ENCODE measurements around the gene MRPL14. TPM values are rescaled to one million over a fixed set of nuclear protein-coding genes. Genes with fewer than 3 reads are reported as not detected.

MRPL14 gene
- total and polyA plus RNA-seq, 9 of the 15 experiments (the other 6 are each of a cell fraction or from before 2014, with no cell fraction given): 126 to 424 (median 165) TPM

DNA sequence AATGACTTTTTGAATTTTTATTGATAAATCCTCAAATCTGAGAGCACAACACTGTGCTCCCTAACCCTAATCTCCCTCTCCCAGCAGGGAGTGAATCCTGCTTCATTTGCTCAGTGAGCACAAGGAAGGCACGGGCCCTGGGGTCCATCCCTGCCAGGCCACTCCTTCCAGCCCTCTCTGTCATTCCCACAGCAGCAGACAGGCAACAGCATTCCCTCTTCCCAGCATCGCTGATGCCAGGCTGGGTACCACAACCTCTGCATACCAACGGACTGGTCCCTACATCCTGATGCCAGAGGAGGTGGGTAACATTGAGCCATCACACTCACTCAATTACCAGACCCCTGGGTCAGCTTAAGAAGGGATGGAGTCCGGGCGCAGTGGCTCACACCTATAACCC is 34.2 kb downstream of the MRPL14 start:
- Histone ChIP-seq H3K9ac (ENCODE audit: insufficient read depth in 1 of 2, low read depth in 2 of 2, low read length in 2 of 2) (no peak overlapping the region), H3K9me3 (replicated peaks; ENCODE audit: control insufficient read depth, insufficient read depth, low read depth, low read length) (no peaks in the 10 kb centered on the region), H3K4me1 (replicated peaks in 1 of 2; ENCODE audit: control insufficient read depth in 2 of 2, insufficient read depth in 2 of 2, low read length in 2 of 2) (peaks cover 0 to 4% of the 10 kb centered on the region in 2 experiments; a peak in 3 of 5 replicates), H3K36me3 (ENCODE audit: control insufficient read depth, insufficient read depth, low read length) (peaks cover 50% of the 10 kb centered on the region; the same call in 2 of the 3 replicates), H3K4me3 (no peak overlapping the region), H4K20me1 (replicated peaks; ENCODE audit: control insufficient read depth, insufficient read depth, low read length) (peaks cover 6% of the 10 kb centered on the region; the same call in 1 of the 2 replicates), H3K4me2 (ENCODE audit: insufficient read depth, low read length) (no peak overlapping the region), H3K9me1 (ENCODE audit: control insufficient read depth, insufficient read depth, low read length) (no peaks in the 10 kb centered on the region), H3K79me2 (ENCODE audit: control insufficient read depth, insufficient read depth, low read length) (no peaks in the 10 kb centered on the region), H3K27me3 (ENCODE audit: control insufficient read depth in 2 of 2, insufficient read depth in 2 of 2, low read length in 2 of 2) (no peaks in the 10 kb centered on the region), H3K27ac (ENCODE audit: extremely low read depth, low read depth, low read length) (no peak overlapping the region), H2AFZ (ENCODE audit: low read depth, low read length) (no peak overlapping the region)
- DNase-seq (ENCODE audit: extremely low read depth in 1 of 4, low spot score in 3 of 4) (no peak), FAIRE-seq (no peak), ATAC-seq (no peak)
- intact Hi-C loops (cut with micrococcal nuclease): loop anchor here (10.0 kb wide), 1 partner anchor 242 kb away; no protein-coding TSS in a partner anchor
- 83% methylated on average over 5 of the region's 5 CpGs for WGBS (ENCODE audit: insufficient coverage, low coverage, missing lambda C conversion rate)
- BruUV-seq (replicated peaks): no TSS peak
- ChIA-PET CTCF (ENCODE audit: low intra/inter-chr PET ratio) (interaction anchor here (0.6 kb wide), 1 partner anchor 323 kb away, joined by 3 read pairs; the partner anchor contains the start of gene VEGFA), POLR2A (interaction anchor here (0.9 to 1.4 kb wide), 2 partner anchors 154 to 203 kb away, joined by 3 read pairs; partner anchors contain the start of gene HSP90AB1)
- in situ Hi-C loops (cut with MboI): no loop called here
- no peak for TF ChIP-seq RFX7 (CRISPR knock-in tag; IDR thresholded peaks at IDR 0.05)
- TF ChIP-seq CREB1 (IDR thresholded peaks at IDR 0.05): no peak
- TF ChIP-seq CREB1 (CRISPR knock-in tag; IDR thresholded peaks at IDR 0.05): no peak
- TF ChIP-seq, protein P1, sequence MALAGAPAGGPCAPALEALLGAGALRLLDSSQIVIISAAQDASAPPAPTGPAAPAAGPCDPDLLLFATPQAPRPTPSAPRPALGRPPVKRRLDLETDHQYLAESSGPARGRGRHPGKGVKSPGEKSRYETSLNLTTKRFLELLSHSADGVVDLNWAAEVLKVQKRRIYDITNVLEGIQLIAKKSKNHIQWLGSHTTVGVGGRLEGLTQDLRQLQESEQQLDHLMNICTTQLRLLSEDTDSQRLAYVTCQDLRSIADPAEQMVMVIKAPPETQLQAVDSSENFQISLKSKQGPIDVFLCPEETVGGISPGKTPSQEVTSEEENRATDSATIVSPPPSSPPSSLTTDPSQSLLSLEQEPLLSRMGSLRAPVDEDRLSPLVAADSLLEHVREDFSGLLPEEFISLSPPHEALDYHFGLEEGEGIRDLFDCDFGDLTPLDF (CRISPR knock-in tag; IDR thresholded peaks at IDR 0.05): no peak
- no peak for TF ChIP-seq NFE2 (IDR thresholded peaks at IDR 0.05; ENCODE audit: low read depth)
- TF ChIP-seq STAT5A (IDR thresholded peaks at IDR 0.05; ENCODE audit: borderline replicate concordance, low read length): no peak
- TF ChIP-seq ZNF584 (CRISPR knock-in tag; IDR thresholded peaks at IDR 0.05; ENCODE audit: low read depth): no peak
- TF ChIP-seq, protein P2, sequence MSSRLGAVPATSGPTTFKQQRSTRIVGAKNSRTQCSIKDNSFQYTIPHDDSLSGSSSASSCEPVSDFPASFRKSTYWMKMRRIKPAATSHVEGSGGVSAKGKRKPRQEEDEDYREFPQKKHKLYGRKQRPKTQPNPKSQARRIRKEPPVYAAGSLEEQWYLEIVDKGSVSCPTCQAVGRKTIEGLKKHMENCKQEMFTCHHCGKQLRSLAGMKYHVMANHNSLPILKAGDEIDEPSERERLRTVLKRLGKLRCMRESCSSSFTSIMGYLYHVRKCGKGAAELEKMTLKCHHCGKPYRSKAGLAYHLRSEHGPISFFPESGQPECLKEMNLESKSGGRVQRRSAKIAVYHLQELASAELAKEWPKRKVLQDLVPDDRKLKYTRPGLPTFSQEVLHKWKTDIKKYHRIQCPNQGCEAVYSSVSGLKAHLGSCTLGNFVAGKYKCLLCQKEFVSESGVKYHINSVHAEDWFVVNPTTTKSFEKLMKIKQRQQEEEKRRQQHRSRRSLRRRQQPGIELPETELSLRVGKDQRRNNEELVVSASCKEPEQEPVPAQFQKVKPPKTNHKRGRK (tag; IDR thresholded peaks at IDR 0.05): no peak
- TF ChIP-seq BCLAF1 (IDR thresholded peaks at IDR 0.05; ENCODE audit: borderline replicate concordance in 1 of 2, control insufficient read depth in 1 of 2, low read depth in 2 of 2, low read length in 1 of 2): no peak
- TF ChIP-seq ZNF316 (IDR thresholded peaks at IDR 0.05): no peak
- no peak for TF ChIP-seq RBM15 (IDR thresholded peaks at IDR 0.05; ENCODE audit: insufficient read depth, low read length)
- TF ChIP-seq, protein P3, sequence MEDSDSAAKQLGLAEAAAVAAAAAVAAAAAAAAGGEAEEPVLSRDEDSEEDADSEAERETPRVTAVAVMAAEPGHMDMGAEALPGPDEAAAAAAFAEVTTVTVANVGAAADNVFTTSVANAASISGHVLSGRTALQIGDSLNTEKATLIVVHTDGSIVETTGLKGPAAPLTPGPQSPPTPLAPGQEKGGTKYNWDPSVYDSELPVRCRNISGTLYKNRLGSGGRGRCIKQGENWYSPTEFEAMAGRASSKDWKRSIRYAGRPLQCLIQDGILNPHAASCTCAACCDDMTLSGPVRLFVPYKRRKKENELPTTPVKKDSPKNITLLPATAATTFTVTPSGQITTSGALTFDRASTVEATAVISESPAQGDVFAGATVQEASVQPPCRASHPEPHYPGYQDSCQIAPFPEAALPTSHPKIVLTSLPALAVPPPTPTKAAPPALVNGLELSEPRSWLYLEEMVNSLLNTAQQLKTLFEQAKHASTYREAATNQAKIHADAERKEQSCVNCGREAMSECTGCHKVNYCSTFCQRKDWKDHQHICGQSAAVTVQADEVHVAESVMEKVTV (CRISPR knock-in tag; IDR thresholded peaks at IDR 0.05): no peak
- TF ChIP-seq NCOA4 (IDR thresholded peaks at IDR 0.05; ENCODE audit: partially characterized antibody): no peak
- TF ChIP-seq, protein P4, sequence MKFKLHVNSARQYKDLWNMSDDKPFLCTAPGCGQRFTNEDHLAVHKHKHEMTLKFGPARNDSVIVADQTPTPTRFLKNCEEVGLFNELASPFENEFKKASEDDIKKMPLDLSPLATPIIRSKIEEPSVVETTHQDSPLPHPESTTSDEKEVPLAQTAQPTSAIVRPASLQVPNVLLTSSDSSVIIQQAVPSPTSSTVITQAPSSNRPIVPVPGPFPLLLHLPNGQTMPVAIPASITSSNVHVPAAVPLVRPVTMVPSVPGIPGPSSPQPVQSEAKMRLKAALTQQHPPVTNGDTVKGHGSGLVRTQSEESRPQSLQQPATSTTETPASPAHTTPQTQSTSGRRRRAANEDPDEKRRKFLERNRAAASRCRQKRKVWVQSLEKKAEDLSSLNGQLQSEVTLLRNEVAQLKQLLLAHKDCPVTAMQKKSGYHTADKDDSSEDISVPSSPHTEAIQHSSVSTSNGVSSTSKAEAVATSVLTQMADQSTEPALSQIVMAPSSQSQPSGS (CRISPR knock-in tag; IDR thresholded peaks at IDR 0.05): no peak

All from K562 (cell line).